Measurements from ENCODE around the gene SAP25.
"Not testable (repeated sequence)": the region's sequence is repeated elsewhere in the genome, so short reads cannot be mapped to it uniquely, and the experiment has no call there.

SAP25 gene

GRCh38 chr7:100535982-100536381 lies 37.7 kb downstream of the SAP25 start:
- DNase-seq (ENCODE audit: low read depth, low spot score): not testable (repeated sequence)

DNA sequence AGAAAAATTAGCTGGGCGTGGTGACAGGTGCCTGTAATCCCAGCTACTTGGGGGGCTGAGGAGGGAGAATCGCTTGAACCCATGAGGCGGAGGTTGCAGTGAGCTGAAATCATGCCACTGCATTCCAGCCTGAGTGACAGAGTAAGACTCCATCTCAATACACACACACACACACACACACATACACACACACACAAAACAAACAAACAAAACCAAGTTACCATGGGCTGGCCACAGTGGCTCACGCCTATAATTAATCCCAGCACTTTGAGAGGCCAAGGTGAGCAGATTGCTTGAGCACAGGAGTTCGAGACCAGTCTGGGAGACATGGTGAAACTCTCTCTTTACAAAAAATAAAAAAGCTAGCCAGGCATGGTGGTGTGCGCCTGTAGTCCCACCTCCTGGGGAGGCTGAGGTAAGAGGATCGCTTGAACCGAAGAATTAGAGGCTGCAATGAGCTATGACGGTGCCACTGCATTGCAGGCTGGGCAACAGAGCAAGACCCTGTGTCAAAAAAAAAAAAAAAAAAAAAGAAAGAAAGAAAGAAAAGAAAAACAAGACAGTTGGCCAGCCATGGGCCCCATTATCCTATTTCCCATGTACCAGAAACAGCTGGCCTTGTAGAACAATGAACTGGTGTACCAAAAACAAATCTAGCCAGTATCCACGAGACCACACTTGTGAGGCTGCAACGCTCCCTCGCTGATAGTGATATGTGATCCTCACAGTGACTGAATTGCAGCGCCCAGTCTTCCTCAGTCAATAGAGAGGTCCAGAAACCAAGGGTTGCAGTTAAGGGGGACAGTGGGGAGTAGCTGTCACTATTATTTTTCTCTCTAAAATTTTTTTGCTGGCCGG lies 41.3 kb downstream of the SAP25 start:
- no peak for DNase-seq (ENCODE audit: low read depth, low spot score)

GRCh38 chr7:100528108-100528866 lies 45.4 kb downstream of the SAP25 start:
- not testable (repeated sequence) for DNase-seq (ENCODE audit: low read depth, low spot score)

DNA sequence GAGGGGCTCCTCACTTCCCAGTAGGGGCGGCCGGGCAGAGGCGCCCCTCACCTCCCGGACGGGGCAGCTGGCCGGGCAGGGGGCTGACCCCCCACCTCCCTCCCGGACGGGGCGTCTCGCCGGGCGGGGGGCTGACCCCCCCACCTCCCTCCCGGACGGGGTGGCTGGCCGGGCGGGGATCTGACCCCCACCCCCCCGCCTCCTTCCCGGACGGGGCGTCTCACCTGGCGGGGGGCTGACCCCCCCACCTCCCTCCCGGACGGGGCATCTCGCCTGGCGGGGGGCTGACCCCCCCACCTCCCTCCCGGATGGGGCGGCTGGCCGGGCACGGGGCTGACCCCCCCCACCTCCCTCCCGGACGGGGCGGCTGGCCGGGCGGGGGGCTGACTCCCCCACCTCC lies 50.5 kb downstream of the SAP25 start:
- not testable (repeated sequence) for DNase-seq (ENCODE audit: low read depth, low spot score)
